ENCODE results near the gene TTC9. TPM values are rescaled to one million over a fixed set of nuclear protein-coding genes. Genes with fewer than 3 reads are reported as not detected.

The TTC9 gene
- total and polyA plus RNA-seq, 12 donors = 0.74 to 4.1 (median 1.7) TPM

GRCh38 chr14:70619708-70620107 is 22.0 kb upstream of the TTC9 start:
- intact Hi-C loops (cut with DNase I) = loop anchor here in 1 of 2 donors (5.0 kb wide), 1 partner anchor 93 kb away; no protein-coding TSS in a partner anchor
- no peaks in the 10 kb centered on the region for H3K27me3 ChIP-seq
- no peaks in the 10 kb centered on the region for H3K9me3 ChIP-seq (replicated peaks in 1 of 3)

GRCh38 chr14:70622111-70622712 is 19.5 kb upstream of the TTC9 start:
- H3K36me3 ChIP-seq (replicated peaks in 1 of 2) = no peaks in the 10 kb centered on the region
- intact Hi-C loops (cut with DNase I) = loop anchor here in 1 of 2 donors (5.0 kb wide), 1 partner anchor 90 kb away; no protein-coding TSS in a partner anchor
- H3K27ac ChIP-seq = no peak overlapping the region
- no peaks in the 10 kb centered on the region for H3K9me3 ChIP-seq (replicated peaks in 1 of 3)
- no peak overlapping the region for H3K4me3 ChIP-seq
- no peaks in the 10 kb centered on the region for H3K27me3 ChIP-seq
- 30 to 41% (median 33%) methylated on average over 3 of the region's 3 CpGs for WGBS, 4 donors
- no peaks in the 10 kb centered on the region for H3K4me1 ChIP-seq (replicated peaks in 1 of 2)
- peak in 4 of 7 donors; percentile 27 to 55 (median 45) for DNase-seq
- peak; percentile 19 to 81 (median 64) for TF ChIP-seq CTCF (IDR thresholded peaks at IDR 0.05)
- no peak for TF ChIP-seq POLR2A (IDR thresholded peaks at IDR 0.05)

More at GRCh38 chr14:70619708-70620107, 22.0 kb upstream of the TTC9 start:
- H3K36me3 ChIP-seq (replicated peaks in 1 of 2) = no peaks in the 10 kb centered on the region
- H3K4me1 ChIP-seq (replicated peaks in 1 of 2) = no peaks in the 10 kb centered on the region
- H3K27ac ChIP-seq = no peak overlapping the region
- no peak for DNase-seq
- H3K4me3 ChIP-seq = no peak overlapping the region
- no peak for TF ChIP-seq POLR2A (IDR thresholded peaks at IDR 0.05)
- TF ChIP-seq CTCF (IDR thresholded peaks at IDR 0.05) = no peak

DNA sequence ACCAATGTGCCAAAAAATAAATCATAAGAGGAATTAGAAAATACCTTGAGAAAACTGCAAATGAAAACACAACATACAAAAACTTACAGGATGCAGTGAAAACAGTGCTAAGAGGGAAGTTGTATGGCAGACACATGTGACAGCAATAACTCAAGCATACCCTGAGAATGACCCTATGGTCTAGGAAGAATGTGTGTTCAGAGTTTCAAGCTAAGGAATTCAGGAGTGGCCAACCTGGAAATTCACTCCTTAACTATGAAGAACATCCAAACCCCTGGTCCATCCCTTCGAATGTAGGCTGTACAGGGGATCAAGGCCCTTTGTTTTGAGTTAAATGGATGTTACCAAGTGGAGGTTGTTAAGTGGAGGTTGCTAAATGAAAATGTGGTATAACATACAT is 16.7 kb upstream of the TTC9 start:
- DNase-seq = no peak
- TF ChIP-seq CTCF (IDR thresholded peaks at IDR 0.05) = no peak
- TF ChIP-seq POLR2A (IDR thresholded peaks at IDR 0.05) = no peak
- Histone ChIP-seq H3K4me3 (no peak overlapping the region), H3K9me3 (replicated peaks in 1 of 3) (no peaks in the 10 kb centered on the region), H3K36me3 (replicated peaks in 1 of 2) (no peaks in the 10 kb centered on the region), H3K4me1 (replicated peaks in 1 of 2) (no peaks in the 10 kb centered on the region), H3K27ac (no peak overlapping the region), H3K27me3 (no peaks in the 10 kb centered on the region)
- WGBS, 4 donors = 33 to 73% (median 54%) methylated on average over 1 of the region's 1 CpG
- intact Hi-C loops (cut with DNase I) = loop anchor here in 1 of 2 donors (5.0 kb wide), 1 partner anchor 87 kb away; no protein-coding TSS in a partner anchor

DNA sequence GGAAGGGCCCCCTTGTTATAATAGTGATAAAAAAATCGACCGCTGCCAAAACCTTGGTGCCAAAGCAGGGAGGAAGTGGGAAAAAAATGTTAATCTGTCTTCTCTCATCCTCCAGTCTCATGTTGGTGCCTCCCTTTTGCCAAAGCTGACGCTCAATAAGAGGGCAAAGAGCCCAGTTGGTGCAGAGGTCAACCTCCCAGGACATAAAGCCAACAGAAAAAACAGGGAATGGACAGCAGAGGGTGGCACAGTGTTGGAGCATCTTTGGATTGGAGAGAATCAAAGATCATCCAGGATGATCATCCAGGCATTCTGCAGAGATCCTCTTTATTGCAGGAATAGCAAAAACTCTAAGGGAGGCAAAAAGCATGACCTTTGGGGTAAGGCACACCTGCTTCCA is 9.8 kb upstream of the TTC9 start:
- Histone ChIP-seq H3K27me3 (no peaks in the 10 kb centered on the region), H3K4me3 (no peak overlapping the region), H3K4me1 (replicated peaks in 1 of 2) (no peaks in the 10 kb centered on the region), H3K36me3 (replicated peaks in 1 of 2) (no peaks in the 10 kb centered on the region), H3K9me3 (replicated peaks in 1 of 3) (no peaks in the 10 kb centered on the region), H3K27ac (no peak overlapping the region)
- TF ChIP-seq POLR2A (IDR thresholded peaks at IDR 0.05) = no peak
- no peak for TF ChIP-seq CTCF (IDR thresholded peaks at IDR 0.05)
- WGBS, 4 donors = 67 to 83% (median 77%) methylated on average over 3 of the region's 3 CpGs
- intact Hi-C loops (cut with DNase I) = no loop called here
- no peak for DNase-seq
